Breast epithelium (tissue), 3 donors: ENCODE results near the gene GNAQ.

Experiments
- CTCF ChIP-seq, 3 donors: fragments of 450-650 bp; IDR thresholded peaks; one replicate each; pipeline ENCODE4 v1.5.1; 2016 to 2017; ENCODE audit warnings: antibody characterized with exemption in 3 of 3, mild to moderate bottlenecking in 3 of 3, moderate library complexity in 3 of 3
- POLR2A ChIP-seq: fragments of 450-650 bp; IDR thresholded peaks from one replicate; pipeline ENCODE4 v1.6.1; 2016; ENCODE audit warnings: antibody characterized with exemption, mild to moderate bottlenecking, moderate library complexity

- TF ChIP-seq CTCF (IDR thresholded peaks at IDR 0.05) (no peak), POLR2A (no peak)
Measured at GRCh38 chr9:77712533-77713130, 319.0 kb downstream of the GNAQ start.
